ENCODE measurements around the gene DERL3. TPM values are rescaled to one million over a fixed set of nuclear protein-coding genes. Genes with fewer than 3 reads are reported as not detected.

Gene DERL3
- total RNA-seq, 1 experiment from 2014 or later = 12.5 TPM

DNA sequence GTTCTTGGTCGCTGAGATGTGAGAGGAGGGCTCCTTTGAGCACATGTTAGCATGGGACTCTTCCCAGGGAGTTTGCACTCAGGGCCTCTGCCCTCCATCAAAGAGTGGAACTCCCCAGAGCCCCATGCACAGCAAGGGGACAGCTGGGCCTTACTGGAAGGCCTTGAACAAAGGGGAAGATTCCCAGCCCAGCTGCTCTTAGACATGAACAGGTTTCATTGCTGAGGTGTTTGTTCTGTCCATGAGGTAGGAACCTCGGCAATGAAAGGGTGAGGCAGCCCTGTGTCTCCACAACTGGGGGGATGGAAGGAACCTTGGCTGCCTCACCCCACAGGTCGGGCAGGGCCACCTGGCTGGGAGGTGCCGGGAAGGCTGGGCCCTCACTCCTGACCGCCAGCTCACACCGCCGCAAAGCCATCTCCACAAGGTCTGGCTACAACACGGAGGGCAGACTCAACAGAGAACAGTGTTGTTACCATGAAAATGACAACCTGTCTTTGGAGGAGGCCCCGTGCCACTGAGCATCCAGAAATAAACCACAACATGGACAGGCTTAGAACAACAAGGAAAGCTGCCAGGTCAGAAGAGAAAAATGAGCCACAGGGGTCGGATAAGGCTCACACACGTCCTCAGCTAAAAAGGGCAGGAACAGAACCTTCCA is 3.2 kb downstream of the DERL3 start:
- POLR2A ChIA-PET = interaction anchor here (0.8 to 1.2 kb wide), 2 partner anchors 14 to 22 kb away, joined by 3 to 4 read pairs; partner anchors contain the start of gene SLC2A11
- CTCF ChIA-PET = interaction anchor here (0.6 to 3.0 kb wide), 2 partner anchors 10 to 13 kb away, joined by 5 to 17 read pairs; no protein-coding TSS in a partner anchor
- H3K36me3 Mint-ChIP-seq = peaks cover 8% of the 10 kb centered on the region
- H3K27ac Mint-ChIP-seq = peak overlapping the region; percentile 72; the same call in 1 of the 2 replicates
- no peak overlapping the region for H3K4me3 Mint-ChIP-seq
- peak; percentile 0 for DNase-seq (ENCODE audit: low spot score)
- peaks cover 13% of the 10 kb centered on the region for H3K27me3 Mint-ChIP-seq (ENCODE audit: low read depth)
- TF ChIP-seq, protein P1, sequence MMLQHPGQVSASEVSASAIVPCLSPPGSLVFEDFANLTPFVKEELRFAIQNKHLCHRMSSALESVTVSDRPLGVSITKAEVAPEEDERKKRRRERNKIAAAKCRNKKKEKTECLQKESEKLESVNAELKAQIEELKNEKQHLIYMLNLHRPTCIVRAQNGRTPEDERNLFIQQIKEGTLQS (CRISPR knock-in tag; conservative IDR thresholded peaks at IDR 0.05) = no peak
- TF ChIP-seq ZNF317 (CRISPR knock-in tag; IDR thresholded peaks at IDR 0.05; ENCODE audit: borderline replicate concordance, low read depth) (no peak), ZNF671 (CRISPR knock-in tag; IDR thresholded peaks at IDR 0.05) (no peak), TCF7 (CRISPR knock-in tag; IDR thresholded peaks at IDR 0.05; ENCODE audit: low read depth) (no peak), JUN (CRISPR knock-in tag; IDR thresholded peaks at IDR 0.05) (no peak), TP53 (CRISPR knock-in tag; IDR thresholded peaks at IDR 0.05) (no peak), CBFB (CRISPR knock-in tag; IDR thresholded peaks at IDR 0.05; ENCODE audit: low read depth) (no peak), FOXP1 (CRISPR knock-in tag; IDR thresholded peaks at IDR 0.05; ENCODE audit: borderline replicate concordance) (no peak), CREM (CRISPR knock-in tag; IDR thresholded peaks at IDR 0.05) (no peak), TEAD4 (CRISPR knock-in tag; IDR thresholded peaks at IDR 0.05) (no peak), CREB1 (CRISPR knock-in tag; IDR thresholded peaks at IDR 0.05) (no peak)
- TF ChIP-seq, protein P2, sequence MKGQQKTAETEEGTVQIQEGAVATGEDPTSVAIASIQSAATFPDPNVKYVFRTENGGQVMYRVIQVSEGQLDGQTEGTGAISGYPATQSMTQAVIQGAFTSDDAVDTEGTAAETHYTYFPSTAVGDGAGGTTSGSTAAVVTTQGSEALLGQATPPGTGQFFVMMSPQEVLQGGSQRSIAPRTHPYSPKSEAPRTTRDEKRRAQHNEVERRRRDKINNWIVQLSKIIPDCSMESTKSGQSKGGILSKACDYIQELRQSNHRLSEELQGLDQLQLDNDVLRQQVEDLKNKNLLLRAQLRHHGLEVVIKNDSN (CRISPR knock-in tag; IDR thresholded peaks at IDR 0.05) = no peak
- TF ChIP-seq, protein P3, sequence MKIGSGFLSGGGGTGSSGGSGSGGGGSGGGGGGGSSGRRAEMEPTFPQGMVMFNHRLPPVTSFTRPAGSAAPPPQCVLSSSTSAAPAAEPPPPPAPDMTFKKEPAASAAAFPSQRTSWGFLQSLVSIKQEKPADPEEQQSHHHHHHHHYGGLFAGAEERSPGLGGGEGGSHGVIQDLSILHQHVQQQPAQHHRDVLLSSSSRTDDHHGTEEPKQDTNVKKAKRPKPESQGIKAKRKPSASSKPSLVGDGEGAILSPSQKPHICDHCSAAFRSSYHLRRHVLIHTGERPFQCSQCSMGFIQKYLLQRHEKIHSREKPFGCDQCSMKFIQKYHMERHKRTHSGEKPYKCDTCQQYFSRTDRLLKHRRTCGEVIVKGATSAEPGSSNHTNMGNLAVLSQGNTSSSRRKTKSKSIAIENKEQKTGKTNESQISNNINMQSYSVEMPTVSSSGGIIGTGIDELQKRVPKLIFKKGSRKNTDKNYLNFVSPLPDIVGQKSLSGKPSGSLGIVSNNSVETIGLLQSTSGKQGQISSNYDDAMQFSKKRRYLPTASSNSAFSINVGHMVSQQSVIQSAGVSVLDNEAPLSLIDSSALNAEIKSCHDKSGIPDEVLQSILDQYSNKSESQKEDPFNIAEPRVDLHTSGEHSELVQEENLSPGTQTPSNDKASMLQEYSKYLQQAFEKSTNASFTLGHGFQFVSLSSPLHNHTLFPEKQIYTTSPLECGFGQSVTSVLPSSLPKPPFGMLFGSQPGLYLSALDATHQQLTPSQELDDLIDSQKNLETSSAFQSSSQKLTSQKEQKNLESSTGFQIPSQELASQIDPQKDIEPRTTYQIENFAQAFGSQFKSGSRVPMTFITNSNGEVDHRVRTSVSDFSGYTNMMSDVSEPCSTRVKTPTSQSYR (CRISPR knock-in tag; IDR thresholded peaks at IDR 0.05) = no peak
- H3K4me1 Mint-ChIP-seq = peaks cover 11% of the 10 kb centered on the region
- H3K9me3 Mint-ChIP-seq = no peaks in the 10 kb centered on the region
- no peak for ATAC-seq

DNA sequence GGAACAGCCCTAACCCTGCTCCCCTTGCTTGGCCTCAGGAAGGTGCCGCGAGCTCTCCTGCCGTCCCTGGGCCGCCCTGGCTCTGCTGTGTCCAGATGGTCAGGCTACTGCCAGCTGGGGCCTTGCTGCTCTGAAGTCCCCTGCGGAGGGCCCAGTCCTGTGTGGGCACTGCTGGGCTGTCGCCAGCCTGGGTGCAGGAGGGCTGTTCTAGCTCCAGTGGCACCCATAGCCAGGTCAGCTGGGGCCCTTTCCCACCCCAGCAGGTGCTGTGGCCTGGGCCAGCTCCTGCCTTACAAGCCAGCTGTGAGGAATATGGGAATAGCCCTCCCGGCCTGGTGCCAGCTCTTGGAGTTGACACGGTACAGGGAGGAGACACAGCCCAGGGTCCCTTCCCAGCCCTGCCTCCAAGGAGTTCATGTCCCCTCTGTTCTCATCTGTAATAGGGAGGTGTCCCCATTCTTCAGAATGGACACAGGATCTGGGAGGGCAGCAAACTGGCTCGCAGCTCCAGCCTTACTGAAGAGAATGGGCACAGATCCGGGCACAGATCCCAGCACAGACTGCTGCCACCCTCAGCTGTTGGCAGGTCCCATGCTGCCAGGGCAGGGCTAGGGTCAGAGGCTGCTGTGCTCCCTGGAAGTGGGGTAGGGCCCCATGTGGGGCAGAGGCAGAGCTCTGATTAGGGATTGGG is 3.9 kb downstream of the DERL3 start:
- Mint-ChIP-seq H3K36me3 (peaks cover 12% of the 10 kb centered on the region), H3K4me1 (peaks cover 11% of the 10 kb centered on the region), H3K27ac (no peak overlapping the region), H3K27me3 (ENCODE audit: low read depth) (peaks cover 6% of the 10 kb centered on the region), H3K9me3 (no peaks in the 10 kb centered on the region), H3K4me3 (no peak overlapping the region)
- CTCF ChIA-PET = interaction anchor here (3.0 kb wide), 1 partner anchor 14 kb away, joined by 17 read pairs; no protein-coding TSS in a partner anchor
- POLR2A ChIA-PET = interaction anchor here (1.2 kb wide), 1 partner anchor 23 kb away, joined by 4 read pairs; the partner anchor contains the start of gene SLC2A11
- ATAC-seq = no peak
- no peak for TF ChIP-seq SP1 (CRISPR knock-in tag; conservative IDR thresholded peaks at IDR 0.05)
- TF ChIP-seq, protein P4, sequence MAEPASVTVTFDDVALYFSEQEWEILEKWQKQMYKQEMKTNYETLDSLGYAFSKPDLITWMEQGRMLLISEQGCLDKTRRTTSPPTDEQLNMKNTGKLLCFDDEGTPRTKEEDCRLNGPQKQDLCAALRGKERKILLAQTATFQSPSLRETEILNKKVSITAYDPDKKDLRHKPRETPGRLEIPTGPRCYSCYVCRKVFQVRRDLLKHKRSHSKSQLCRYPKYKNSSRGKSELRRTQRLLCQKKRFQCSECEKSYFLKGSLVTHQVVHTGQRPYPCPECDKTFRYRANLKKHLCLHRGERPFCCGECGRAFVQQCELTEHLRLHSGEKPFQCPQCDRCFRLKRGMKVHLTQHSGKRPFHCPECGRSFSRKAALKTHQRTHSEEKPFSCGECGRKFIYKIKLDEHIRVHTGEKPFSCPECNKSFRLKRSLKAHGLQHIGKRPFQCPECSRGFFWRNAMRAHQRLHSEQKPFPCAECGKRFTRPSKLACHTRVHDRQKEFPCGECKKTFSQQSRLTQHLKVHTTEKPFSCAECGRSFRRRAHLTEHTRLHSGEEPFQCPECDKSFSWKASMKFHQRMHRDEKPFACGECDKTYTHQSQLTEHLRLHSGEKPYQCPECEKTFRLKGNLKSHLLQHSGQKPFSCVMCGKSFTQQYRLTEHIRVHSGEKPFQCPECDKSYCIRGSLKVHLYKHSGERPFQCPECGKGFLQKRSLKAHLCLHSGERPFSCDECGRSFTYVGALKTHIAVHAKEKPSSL (CRISPR knock-in tag; conservative IDR thresholded peaks at IDR 0.05) = no peak
- TF ChIP-seq ZNF416 (CRISPR knock-in tag; IDR thresholded peaks at IDR 0.05) = no peak
- no peak for TF ChIP-seq JAZF1 (CRISPR knock-in tag; IDR thresholded peaks at IDR 0.05)
- TF ChIP-seq, protein P2 (CRISPR knock-in tag; IDR thresholded peaks at IDR 0.05) = no peak
- TF ChIP-seq, protein P5, sequence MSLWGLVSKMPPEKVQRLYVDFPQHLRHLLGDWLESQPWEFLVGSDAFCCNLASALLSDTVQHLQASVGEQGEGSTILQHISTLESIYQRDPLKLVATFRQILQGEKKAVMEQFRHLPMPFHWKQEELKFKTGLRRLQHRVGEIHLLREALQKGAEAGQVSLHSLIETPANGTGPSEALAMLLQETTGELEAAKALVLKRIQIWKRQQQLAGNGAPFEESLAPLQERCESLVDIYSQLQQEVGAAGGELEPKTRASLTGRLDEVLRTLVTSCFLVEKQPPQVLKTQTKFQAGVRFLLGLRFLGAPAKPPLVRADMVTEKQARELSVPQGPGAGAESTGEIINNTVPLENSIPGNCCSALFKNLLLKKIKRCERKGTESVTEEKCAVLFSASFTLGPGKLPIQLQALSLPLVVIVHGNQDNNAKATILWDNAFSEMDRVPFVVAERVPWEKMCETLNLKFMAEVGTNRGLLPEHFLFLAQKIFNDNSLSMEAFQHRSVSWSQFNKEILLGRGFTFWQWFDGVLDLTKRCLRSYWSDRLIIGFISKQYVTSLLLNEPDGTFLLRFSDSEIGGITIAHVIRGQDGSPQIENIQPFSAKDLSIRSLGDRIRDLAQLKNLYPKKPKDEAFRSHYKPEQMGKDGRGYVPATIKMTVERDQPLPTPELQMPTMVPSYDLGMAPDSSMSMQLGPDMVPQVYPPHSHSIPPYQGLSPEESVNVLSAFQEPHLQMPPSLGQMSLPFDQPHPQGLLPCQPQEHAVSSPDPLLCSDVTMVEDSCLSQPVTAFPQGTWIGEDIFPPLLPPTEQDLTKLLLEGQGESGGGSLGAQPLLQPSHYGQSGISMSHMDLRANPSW (CRISPR knock-in tag; conservative IDR thresholded peaks at IDR 0.05; ENCODE audit: low read depth) = no peak
- TF ChIP-seq, protein P6, sequence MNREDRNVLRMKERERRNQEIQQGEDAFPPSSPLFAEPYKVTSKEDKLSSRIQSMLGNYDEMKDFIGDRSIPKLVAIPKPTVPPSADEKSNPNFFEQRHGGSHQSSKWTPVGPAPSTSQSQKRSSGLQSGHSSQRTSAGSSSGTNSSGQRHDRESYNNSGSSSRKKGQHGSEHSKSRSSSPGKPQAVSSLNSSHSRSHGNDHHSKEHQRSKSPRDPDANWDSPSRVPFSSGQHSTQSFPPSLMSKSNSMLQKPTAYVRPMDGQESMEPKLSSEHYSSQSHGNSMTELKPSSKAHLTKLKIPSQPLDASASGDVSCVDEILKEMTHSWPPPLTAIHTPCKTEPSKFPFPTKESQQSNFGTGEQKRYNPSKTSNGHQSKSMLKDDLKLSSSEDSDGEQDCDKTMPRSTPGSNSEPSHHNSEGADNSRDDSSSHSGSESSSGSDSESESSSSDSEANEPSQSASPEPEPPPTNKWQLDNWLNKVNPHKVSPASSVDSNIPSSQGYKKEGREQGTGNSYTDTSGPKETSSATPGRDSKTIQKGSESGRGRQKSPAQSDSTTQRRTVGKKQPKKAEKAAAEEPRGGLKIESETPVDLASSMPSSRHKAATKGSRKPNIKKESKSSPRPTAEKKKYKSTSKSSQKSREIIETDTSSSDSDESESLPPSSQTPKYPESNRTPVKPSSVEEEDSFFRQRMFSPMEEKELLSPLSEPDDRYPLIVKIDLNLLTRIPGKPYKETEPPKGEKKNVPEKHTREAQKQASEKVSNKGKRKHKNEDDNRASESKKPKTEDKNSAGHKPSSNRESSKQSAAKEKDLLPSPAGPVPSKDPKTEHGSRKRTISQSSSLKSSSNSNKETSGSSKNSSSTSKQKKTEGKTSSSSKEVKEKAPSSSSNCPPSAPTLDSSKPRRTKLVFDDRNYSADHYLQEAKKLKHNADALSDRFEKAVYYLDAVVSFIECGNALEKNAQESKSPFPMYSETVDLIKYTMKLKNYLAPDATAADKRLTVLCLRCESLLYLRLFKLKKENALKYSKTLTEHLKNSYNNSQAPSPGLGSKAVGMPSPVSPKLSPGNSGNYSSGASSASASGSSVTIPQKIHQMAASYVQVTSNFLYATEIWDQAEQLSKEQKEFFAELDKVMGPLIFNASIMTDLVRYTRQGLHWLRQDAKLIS (CRISPR knock-in tag; IDR thresholded peaks at IDR 0.05; ENCODE audit: borderline replicate concordance) = no peak
- no peak for DNase-seq (ENCODE audit: low spot score)

Measured in WTC11 (cell line).